OCI-LY1 (cell line): Measurements from ENCODE around the gene TPST1.

Experiments used
- H2AFZ ChIP-seq: fragments of 200-600 bp; sonication (generic), shearing (Covaris generic); 2 replicates; pipeline ENCODE4 v1.6.0; 2014; ENCODE audit warnings: antibody characterized with exemption, mild to moderate bottlenecking, low read length
- H3F3A ChIP-seq: fragments of 200-600 bp; sonication (generic), shearing (Covaris generic); 2 replicates; pipeline ENCODE4 v1.6.0; 2014; ENCODE audit warnings: mild to moderate bottlenecking, antibody characterized with exemption, low read length, moderate library complexity; ENCODE audit not compliant: insufficient read depth
- H3K27ac ChIP-seq: fragments of 200-600 bp; sonication (generic); 2 replicates; pipeline ENCODE4 v1.5.1; 2014; ENCODE audit warnings: low read length, mixed run types, mild to moderate bottlenecking, low read depth; ENCODE audit not compliant: poor library complexity, severe bottlenecking
- H3K27me3 ChIP-seq: fragments of 200-600 bp; sonication (generic); 2 replicates; pipeline ENCODE4 v1.6.0; 2014; ENCODE audit warnings: antibody characterized with exemption, mild to moderate bottlenecking, low read length, moderate library complexity; ENCODE audit not compliant: insufficient read depth
- H3K36me3 ChIP-seq: fragments of 200-600 bp; sonication (generic); 2 replicates; pipeline ENCODE4 v1.6.1; 2014; ENCODE audit warnings: mild to moderate bottlenecking, antibody characterized with exemption, low read length, moderate library complexity, mixed read lengths; ENCODE audit not compliant: insufficient read depth
- H3K4me1 ChIP-seq: fragments of 200-600 bp; sonication (generic); 2 replicates; pipeline ENCODE4 v1.5.1; 2014; ENCODE audit warnings: mild to moderate bottlenecking, low read length, moderate library complexity; ENCODE audit not compliant: insufficient read depth, severe bottlenecking
- H3K4me2 ChIP-seq: fragments of 200-600 bp; sonication (generic), shearing (Covaris generic); 2 replicates; pipeline ENCODE4 v1.6.1; 2014; ENCODE audit warnings: low read length
- H3K4me3 ChIP-seq: fragments of 200-600 bp; sonication (generic); 2 replicates; pipeline ENCODE4 v1.5.1; 2014; ENCODE audit warnings: low read length, low read depth, mild to moderate bottlenecking, mixed read lengths; ENCODE audit not compliant: poor library complexity, severe bottlenecking
- H3K79me2 ChIP-seq: fragments of 200-600 bp; shearing (Covaris generic); 2 replicates; pipeline ENCODE4 v1.6.1; 2016; ENCODE audit warnings: mixed run types, low read length, mixed read lengths; ENCODE audit not compliant: insufficient read depth
- H3K9ac ChIP-seq: fragments of 200-600 bp; sonication (generic), shearing (Covaris generic); 2 replicates; pipeline ENCODE4 v1.6.1; 2014; ENCODE audit warnings: mild to moderate bottlenecking, low read length, mixed read lengths
- H3K9me2 ChIP-seq: fragments of 200-600 bp; sonication (generic), shearing (Covaris generic); 2 replicates; pipeline ENCODE4 v1.6.1; 2014; ENCODE audit warnings: low read depth, mild to moderate bottlenecking, low read length, mixed read lengths
- H3K9me3 ChIP-seq: fragments of 200-600 bp; shearing (Covaris generic); 2 replicates; pipeline ENCODE4 v1.6.1; 2014; ENCODE audit warnings: low read length, mixed read lengths
- H4K20me1 ChIP-seq: fragments of 200-600 bp; sonication (generic), shearing (Covaris generic); 2 replicates; pipeline ENCODE4 v1.6.0; 2016; ENCODE audit warnings: mild to moderate bottlenecking, low read length; ENCODE audit not compliant: insufficient read depth
- CTCF ChIP-seq: fragments of 200-600 bp; sonication (generic), shearing (Covaris generic); IDR thresholded peaks from 2 replicates; pipeline ENCODE4 v1.5.1; 2017; ENCODE audit warnings: mild to moderate bottlenecking, antibody characterized with exemption, low read length, moderate library complexity, mixed read lengths
- EZH2 ChIP-seq: fragments of 200-600 bp; sonication (generic), shearing (Covaris generic); IDR thresholded peaks from 2 replicates; pipeline ENCODE4 v1.8.0; 2017; ENCODE audit warnings: borderline replicate concordance, mixed run types, mild to moderate bottlenecking, antibody characterized with exemption, low read length, moderate library complexity, mixed read lengths

TPST1 gene

GRCh38 chr7:66355756-66356155 lies 150.6 kb downstream of the TPST1 start:
- no peak overlapping the region for H3K4me2 ChIP-seq
- no peak overlapping the region for H3K27ac ChIP-seq
- no peak overlapping the region for H3K9ac ChIP-seq

GRCh38 chr7:66356277-66356721 lies 151.2 kb downstream of the TPST1 start:
- no peaks in the 10 kb centered on the region for H4K20me1 ChIP-seq
- no peak overlapping the region for H3K4me3 ChIP-seq
- H3K9me2 ChIP-seq = no peaks in the 10 kb centered on the region
- no peak overlapping the region for H2AFZ ChIP-seq
- H3F3A ChIP-seq = no peaks in the 10 kb centered on the region
- no peak for TF ChIP-seq CTCF
- no peak for TF ChIP-seq EZH2
- H3K4me2 ChIP-seq = no peak overlapping the region
- H3K36me3 ChIP-seq = no peaks in the 10 kb centered on the region
- no peaks in the 10 kb centered on the region for H3K4me1 ChIP-seq
- H3K27me3 ChIP-seq = no peaks in the 10 kb centered on the region
- H3K27ac ChIP-seq = no peak overlapping the region
- H3K9ac ChIP-seq = no peak overlapping the region
- no peaks in the 10 kb centered on the region for H3K79me2 ChIP-seq
- H3K9me3 ChIP-seq = no peaks in the 10 kb centered on the region

More at GRCh38 chr7:66355756-66356155, 150.6 kb downstream of the TPST1 start:
- no peaks in the 10 kb centered on the region for H3F3A ChIP-seq
- no peaks in the 10 kb centered on the region for H3K36me3 ChIP-seq
- no peaks in the 10 kb centered on the region for H3K4me1 ChIP-seq
- no peak overlapping the region for H3K4me3 ChIP-seq
- H4K20me1 ChIP-seq = no peaks in the 10 kb centered on the region
- H2AFZ ChIP-seq = no peak overlapping the region
- no peak for TF ChIP-seq EZH2
- no peak for TF ChIP-seq CTCF
- H3K9me3 ChIP-seq = no peaks in the 10 kb centered on the region
- H3K27me3 ChIP-seq = no peaks in the 10 kb centered on the region
- H3K9me2 ChIP-seq = no peaks in the 10 kb centered on the region
- no peaks in the 10 kb centered on the region for H3K79me2 ChIP-seq

GRCh38 chr7:66357087-66357486 lies 152.0 kb downstream of the TPST1 start:
- no peaks in the 10 kb centered on the region for H3K79me2 ChIP-seq
- H3K4me3 ChIP-seq = no peak overlapping the region
- no peak for TF ChIP-seq CTCF
- no peak for TF ChIP-seq EZH2

More at GRCh38 chr7:66357087-66357486, 152.0 kb downstream of the TPST1 start:
- Histone ChIP-seq H3K27ac (no peak overlapping the region), H3K9ac (no peak overlapping the region), H3F3A (no peaks in the 10 kb centered on the region), H3K4me1 (no peaks in the 10 kb centered on the region), H3K36me3 (no peaks in the 10 kb centered on the region), H3K27me3 (no peaks in the 10 kb centered on the region), H3K9me3 (no peaks in the 10 kb centered on the region), H4K20me1 (no peaks in the 10 kb centered on the region), H2AFZ (no peak overlapping the region), H3K9me2 (no peaks in the 10 kb centered on the region), H3K4me2 (no peak overlapping the region)
